Activated CD8-positive, alpha-beta memory T cell treated with anti-CD3 and anti-CD28 coated beads, Interleukin-2, amount 10 ng/mL, durations not matched to agents 7 days and 5 days (primary cell): Measurements from ENCODE around the gene FXYD6. TPM values are rescaled to one million over a fixed set of nuclear protein-coding genes. Genes with fewer than 3 reads are reported as not detected.
"Not testable (repeated sequence)": the region's sequence is repeated elsewhere in the genome, so short reads cannot be mapped to it uniquely, and the experiment has no call there.

Experiments
- ATAC-seq: fragments of 150-1000 bp; cut with Tn5 transposase; one replicate; pipeline ENCODE4 v1.10.0; 2021; ENCODE audit warnings: moderate library complexity
- CTCF ChIA-PET: fragments of 350-600 bp; sonication (Branson Sonifier 250); formaldehyde crosslinking; loops from one replicate; lab custom pipeline; 2021; ENCODE audit warnings: antibody characterized with exemption; lab: Charles Lee
- DNase-seq: peaks from one replicate; pipeline ENCODE4 v3.0.0-alpha.2; 2020
- H3K27ac Mint-ChIP-seq: one replicate; pipeline ENCODE4 v1.8.0; 2021; ENCODE audit warnings: mild to moderate bottlenecking, mixed read lengths
- H3K27me3 Mint-ChIP-seq: one replicate; pipeline ENCODE4 v1.8.0; 2021; ENCODE audit warnings: mixed read lengths
- H3K36me3 Mint-ChIP-seq: one replicate; pipeline ENCODE4 v1.8.0; 2021; ENCODE audit warnings: mild to moderate bottlenecking, mixed read lengths
- H3K4me1 Mint-ChIP-seq: one replicate; pipeline ENCODE4 v1.8.0; 2021; ENCODE audit warnings: mixed read lengths
- H3K4me3 Mint-ChIP-seq: one replicate; pipeline ENCODE4 v1.8.0; 2021; ENCODE audit warnings: mild to moderate bottlenecking, moderate library complexity, mixed read lengths
- H3K9me3 Mint-ChIP-seq: one replicate; pipeline ENCODE4 v1.8.0; 2022; ENCODE audit warnings: low read depth, mixed read lengths
- total RNA-seq, 2 experiments: library from RNA; stranded (reverse); gene quantifications; one replicate each; pipeline ENCODE4 v1.2.3, GENCODE V29; 2021

Gene FXYD6
- total RNA-seq, 2 experiments from 2014 or later = 0.12 to 0.20 TPM

- DNase-seq (no peak), ATAC-seq (no peak)
- Mint-ChIP-seq H3K4me3 (peak overlapping the region; percentile 65), H3K36me3 (no peaks in the 10 kb centered on the region), H3K27me3 (no peaks in the 10 kb centered on the region), H3K27ac (peak overlapping the region; percentile 98), H3K9me3 (no peaks in the 10 kb centered on the region), H3K4me1 (peaks cover 59% of the 10 kb centered on the region)
- CTCF ChIA-PET = interaction anchor here (0.9 to 11.3 kb wide), 14 partner anchors 10 to 585 kb away, joined by 3 to 343 read pairs (median 9); partner anchors contain the start of genes DSCAML1, FXYD2, IL10RA and PCSK7
These were observed 60.2 kb downstream of the FXYD6 start for GRCh38 chr11:117816151-117816741.

DNA sequence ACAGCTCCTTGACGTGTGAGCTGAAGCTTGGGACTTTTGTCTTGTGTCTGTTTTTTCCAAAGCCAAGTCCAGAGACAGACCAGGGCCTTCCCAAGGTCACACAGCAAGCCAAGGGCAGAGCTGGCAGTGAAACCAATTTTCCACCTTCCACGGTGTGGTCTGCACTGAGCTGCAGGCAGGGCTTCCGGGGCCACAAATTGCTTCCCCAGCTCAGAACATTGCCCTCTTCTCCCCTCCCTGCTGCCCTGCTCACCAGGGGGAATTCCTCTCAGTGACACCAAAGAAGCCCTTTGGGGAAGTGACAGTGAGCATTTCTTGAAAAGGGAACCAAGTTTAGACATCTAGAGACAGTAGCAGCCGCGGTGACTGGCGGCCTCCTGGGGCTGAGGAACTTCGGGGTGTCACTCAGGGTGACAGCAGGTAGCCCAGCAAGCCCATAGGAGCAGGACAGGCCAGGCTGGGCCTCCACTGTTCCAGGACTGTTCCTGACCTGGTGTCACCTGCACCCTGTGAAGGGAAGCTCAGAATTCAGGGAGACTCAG lies 61.1 kb downstream of the FXYD6 start:
- peak overlapping the region; percentile 98 for H3K27ac Mint-ChIP-seq
- no peaks in the 10 kb centered on the region for H3K27me3 Mint-ChIP-seq

DNA sequence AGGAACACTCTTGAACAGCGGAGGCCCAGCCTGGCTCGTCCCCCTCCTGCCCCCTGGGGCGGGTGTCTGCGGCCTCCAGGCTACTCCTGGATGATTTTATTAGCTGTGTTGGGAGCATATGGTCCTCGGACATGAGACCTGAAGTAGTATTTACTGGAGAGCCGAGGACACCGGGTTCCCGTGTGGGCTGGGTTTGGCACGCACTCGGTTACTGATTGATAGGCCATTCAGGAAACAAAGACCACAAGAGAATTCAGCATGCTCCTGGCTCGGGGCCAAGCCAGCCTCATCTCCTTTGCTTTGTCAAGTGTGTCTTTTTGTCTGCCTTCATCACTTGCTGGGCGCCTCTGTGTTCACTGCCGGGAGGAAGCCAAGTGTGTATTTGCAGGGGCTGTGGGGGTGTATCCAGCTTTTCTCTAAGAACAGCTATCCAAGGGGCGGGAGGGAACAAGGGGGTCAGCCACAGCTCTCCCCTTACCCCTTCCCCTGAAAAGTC lies 61.6 kb downstream of the FXYD6 start:
- CTCF ChIA-PET = interaction anchor here (0.7 to 11.3 kb wide), 10 partner anchors 11 to 390 kb away, joined by 3 to 343 read pairs (median 27); partner anchors contain the start of genes DSCAML1 and FXYD2
- Mint-ChIP-seq H3K4me1 (peaks cover 61% of the 10 kb centered on the region), H3K4me3 (peak overlapping the region; percentile 65), H3K9me3 (no peaks in the 10 kb centered on the region), H3K27ac (peak overlapping the region; percentile 98), H3K27me3 (no peaks in the 10 kb centered on the region), H3K36me3 (no peaks in the 10 kb centered on the region)
- DNase-seq = peak; percentile 94
- peak; percentile 60 for ATAC-seq

More for the DNA sequence above, 61.1 kb downstream of the FXYD6 start:
- peak; percentile 69 for ATAC-seq
- CTCF ChIA-PET = interaction anchor here (0.7 to 11.3 kb wide), 12 partner anchors 11 to 391 kb away, joined by 3 to 343 read pairs (median 13); partner anchors contain the start of genes DSCAML1 and FXYD2
- Mint-ChIP-seq H3K9me3 (no peaks in the 10 kb centered on the region), H3K4me1 (peaks cover 59% of the 10 kb centered on the region), H3K4me3 (peak overlapping the region; percentile 65), H3K36me3 (no peaks in the 10 kb centered on the region)
- peak; percentile 85 for DNase-seq

DNA sequence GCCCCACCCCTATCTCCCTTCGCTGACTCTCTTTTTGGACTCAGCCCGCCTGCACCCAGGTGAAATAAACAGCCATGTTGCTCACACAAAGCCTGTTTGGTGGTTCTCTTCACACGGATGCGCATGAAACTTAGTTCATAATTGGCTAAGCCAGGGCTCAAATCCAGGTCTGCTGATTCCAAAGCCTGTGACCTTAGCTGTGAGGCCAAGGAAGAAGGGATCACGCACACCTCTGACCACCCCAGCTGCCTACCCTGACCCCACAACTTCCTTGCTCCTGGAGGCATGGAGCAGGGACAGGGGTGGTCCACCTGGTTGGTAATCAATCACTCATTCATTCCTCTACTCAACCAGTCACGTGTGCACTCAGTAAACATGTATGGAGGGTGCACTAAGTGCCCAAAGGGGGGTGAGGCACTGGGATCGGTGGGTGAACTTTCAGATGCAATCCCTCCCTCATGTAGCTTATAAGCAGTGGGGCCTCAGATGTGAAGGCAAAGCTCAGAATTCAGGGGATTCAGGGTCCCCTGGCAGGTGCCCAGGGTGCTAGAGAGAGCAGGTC lies 62.2 kb downstream of the FXYD6 start:
- Mint-ChIP-seq H3K4me1 (peaks cover 66% of the 10 kb centered on the region), H3K36me3 (no peaks in the 10 kb centered on the region), H3K9me3 (no peaks in the 10 kb centered on the region), H3K27ac (peak overlapping the region; percentile 98), H3K27me3 (no peaks in the 10 kb centered on the region), H3K4me3 (no peak overlapping the region)
- CTCF ChIA-PET = interaction anchor here (2.1 to 11.3 kb wide), 6 partner anchors 11 to 388 kb away, joined by 11 to 343 read pairs (median 73); partner anchors contain the start of genes DSCAML1 and FXYD2
- ATAC-seq (no peak), DNase-seq (no peak)

- DNase-seq, H3K27me3 Mint-ChIP-seq, ATAC-seq, H3K36me3 Mint-ChIP-seq, H3K4me3 Mint-ChIP-seq, H3K9me3 Mint-ChIP-seq: not testable (repeated sequence)
- Mint-ChIP-seq H3K27ac (peak overlapping the region; percentile 8), H3K4me1 (peaks cover 39% of the 10 kb centered on the region)
- CTCF ChIA-PET = interaction anchor here (1.3 to 13.0 kb wide), 7 partner anchors 9 to 362 kb away, joined by 4 to 343 read pairs (median 27); partner anchors contain the start of genes DSCAML1 and FXYD2
These were observed 66.4 kb downstream of the FXYD6 start for GRCh38 chr11:117810056-117810451.

DNA sequence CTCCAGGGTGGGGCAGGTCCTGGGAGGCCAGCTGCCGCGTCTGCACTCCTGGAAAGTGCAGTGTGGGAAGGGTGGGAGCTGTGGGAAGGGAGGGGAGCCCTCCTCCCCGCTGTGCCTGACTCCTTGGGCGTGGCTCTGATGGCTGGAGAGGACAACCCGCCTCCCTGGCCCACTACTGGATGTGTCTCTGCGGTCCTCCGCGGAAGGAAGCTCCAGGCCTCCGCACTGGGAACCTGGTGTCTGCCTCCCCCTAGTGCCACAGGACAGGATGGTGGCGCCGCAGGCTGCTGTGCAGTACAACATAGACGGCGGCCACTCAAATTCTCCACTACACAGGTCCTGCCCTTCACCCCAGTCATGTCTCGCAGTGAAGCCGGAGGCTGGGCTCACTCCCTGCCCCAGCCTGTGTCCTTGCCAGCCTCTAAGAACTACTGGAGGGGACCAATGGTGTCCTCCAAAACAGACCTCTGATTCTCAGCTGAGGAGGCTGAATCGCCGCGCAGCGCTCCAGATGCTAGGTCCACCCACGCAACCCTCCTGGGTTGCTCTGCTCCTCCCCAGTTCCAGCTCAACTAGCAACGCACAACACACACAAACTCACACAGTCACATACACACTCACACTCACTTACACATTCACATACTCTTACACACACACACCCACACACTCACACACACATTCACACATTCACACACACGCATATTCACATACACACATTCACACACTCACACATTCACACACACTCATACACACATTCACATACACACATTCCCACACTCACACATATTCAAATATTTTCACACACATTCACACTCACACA lies 67.0 kb downstream of the FXYD6 start:
- Mint-ChIP-seq H3K9me3 (no peaks in the 10 kb centered on the region), H3K4me1 (peaks cover 33% of the 10 kb centered on the region), H3K27ac (peak overlapping the region; percentile 8), H3K4me3 (no peak overlapping the region), H3K36me3 (no peaks in the 10 kb centered on the region), H3K27me3 (peaks cover 1% of the 10 kb centered on the region)
- DNase-seq (peak; percentile 74), ATAC-seq (peak; percentile 88)
- CTCF ChIA-PET = interaction anchor here (0.9 to 13.0 kb wide), 15 partner anchors 10 to 383 kb away, joined by 3 to 343 read pairs (median 7); partner anchors contain the start of genes DSCAML1 and FXYD2

GRCh38 chr11:117808784-117809183 lies 67.7 kb downstream of the FXYD6 start:
- no peak overlapping the region for H3K27ac Mint-ChIP-seq

GRCh38 chr11:117807482-117808327 lies 68.8 kb downstream of the FXYD6 start:
- Mint-ChIP-seq H3K4me3 (no peak overlapping the region), H3K4me1 (peaks cover 22% of the 10 kb centered on the region), H3K36me3 (no peaks in the 10 kb centered on the region), H3K27ac (no peak overlapping the region), H3K9me3 (no peaks in the 10 kb centered on the region), H3K27me3 (peaks cover 2% of the 10 kb centered on the region)
- DNase-seq (peak; percentile 85), ATAC-seq (peak; percentile 70)
- CTCF ChIA-PET = interaction anchor here (0.7 to 13.0 kb wide), 51 partner anchors 8 to 473 kb away, joined by 3 to 343 read pairs (median 5); partner anchors contain the start of genes DSCAML1, FXYD2, FXYD6 and TMPRSS13

More at GRCh38 chr11:117808784-117809183, 67.7 kb downstream of the FXYD6 start:
- no peak for DNase-seq
- Mint-ChIP-seq H3K4me3 (no peak overlapping the region), H3K9me3 (no peaks in the 10 kb centered on the region), H3K36me3 (no peaks in the 10 kb centered on the region), H3K27me3 (peaks cover 2% of the 10 kb centered on the region), H3K4me1 (peaks cover 26% of the 10 kb centered on the region)
- CTCF ChIA-PET = interaction anchor here (0.9 to 13.0 kb wide), 20 partner anchors 9 to 382 kb away, joined by 3 to 343 read pairs (median 7); partner anchors contain the start of genes DSCAML1 and FXYD2
- no peak for ATAC-seq

DNA sequence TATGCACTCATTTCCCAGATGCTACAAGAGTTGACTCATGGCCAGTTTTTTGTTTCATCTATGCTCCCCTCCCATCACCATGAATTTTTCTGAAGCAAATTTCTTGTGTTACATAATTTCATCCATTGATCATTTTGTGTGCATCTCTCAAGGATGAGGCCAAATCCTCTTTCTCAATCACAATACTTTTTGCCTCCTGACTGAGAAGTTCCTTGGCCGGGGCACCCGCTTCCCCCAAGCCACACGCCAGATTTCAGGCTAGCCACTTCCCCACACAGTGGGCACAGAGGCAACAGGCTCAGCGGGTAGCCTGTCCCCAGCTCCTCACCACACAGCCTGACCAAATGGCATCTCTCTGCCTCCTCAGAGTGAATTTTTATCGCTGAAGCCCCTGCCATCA lies 69.6 kb downstream of the FXYD6 start:
- Mint-ChIP-seq H3K4me1 (peaks cover 22% of the 10 kb centered on the region), H3K36me3 (no peaks in the 10 kb centered on the region)
- no peak for ATAC-seq

GRCh38 chr11:117805045-117805444 lies 71.4 kb downstream of the FXYD6 start:
- CTCF ChIA-PET = interaction anchor here (0.9 to 13.0 kb wide), 4 partner anchors 14 to 379 kb away, joined by 4 to 343 read pairs (median 8); partner anchors contain the start of gene FXYD2
- no peak for DNase-seq
- Mint-ChIP-seq H3K36me3 (no peaks in the 10 kb centered on the region), H3K4me1 (peaks cover 22% of the 10 kb centered on the region), H3K9me3 (no peaks in the 10 kb centered on the region), H3K4me3 (no peak overlapping the region), H3K27ac (no peak overlapping the region), H3K27me3 (peaks cover 8% of the 10 kb centered on the region)
- no peak for ATAC-seq

More for the DNA sequence above, 69.6 kb downstream of the FXYD6 start:
- Mint-ChIP-seq H3K4me3 (no peak overlapping the region), H3K27ac (no peak overlapping the region), H3K9me3 (no peaks in the 10 kb centered on the region), H3K27me3 (peaks cover 2% of the 10 kb centered on the region)
- no peak for DNase-seq
- CTCF ChIA-PET = interaction anchor here (0.6 to 13.0 kb wide), 37 partner anchors 8 to 474 kb away, joined by 3 to 343 read pairs (median 6); partner anchors contain the start of genes DSCAML1, FXYD2, FXYD6 and TMPRSS13

DNA sequence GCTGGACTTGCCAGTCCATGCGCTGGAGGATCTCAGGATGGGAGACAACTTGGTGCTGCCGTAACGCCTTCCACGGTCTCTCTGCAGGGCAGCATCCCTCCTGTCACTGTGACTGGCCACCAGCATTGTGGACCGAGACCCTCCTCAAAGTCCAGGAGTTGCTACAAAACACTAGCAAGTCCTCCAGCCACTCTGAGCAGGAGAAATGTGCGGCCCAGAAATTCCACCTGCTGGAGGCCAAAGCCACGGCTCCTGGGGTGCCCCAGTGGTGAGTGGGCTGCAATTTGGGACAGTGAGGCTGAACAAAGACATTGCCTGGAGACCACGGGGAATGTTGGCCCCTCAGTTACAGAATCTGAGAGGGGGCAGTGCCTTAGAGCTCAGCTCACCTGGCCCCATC lies 72.6 kb downstream of the FXYD6 start:
- Mint-ChIP-seq H3K27ac (no peak overlapping the region), H3K27me3 (peaks cover 19% of the 10 kb centered on the region), H3K4me1 (peaks cover 11% of the 10 kb centered on the region), H3K9me3 (no peaks in the 10 kb centered on the region), H3K36me3 (no peaks in the 10 kb centered on the region), H3K4me3 (no peak overlapping the region)
- ATAC-seq = no peak
- no peak for DNase-seq
- CTCF ChIA-PET = interaction anchor here (1.5 to 13.0 kb wide), 3 partner anchors 16 to 143 kb away, joined by 4 to 343 read pairs (median 7); partner anchors contain the start of gene FXYD2
